DOHH2 (cell line): ENCODE data around the gene MID2.

ENCODE experiments used
- CTCF ChIP-seq: fragments of 200-600 bp; sonication (generic); IDR thresholded peaks from one replicate; pipeline ENCODE4 v1.5.1; 2014; ENCODE audit warnings: antibody characterized with exemption, mild to moderate bottlenecking, low read depth, low read length; ENCODE audit not compliant: poor library complexity, severe bottlenecking
- EZH2phosphoT487 ChIP-seq: fragments of 200-600 bp; sonication (generic); IDR thresholded peaks from 2 replicates; pipeline ENCODE4 v1.6.1; 2017; ENCODE audit warnings: borderline replicate concordance, mild to moderate bottlenecking, antibody characterized with exemption, low read length, moderate library complexity, mixed read lengths

- no peak for TF ChIP-seq CTCF
- TF ChIP-seq EZH2phosphoT487, result no peak
Measured at GRCh38 chrX:107905366-107905765, 79.7 kb downstream of the MID2 start.
